Measurements from ENCODE around the gene DIO2.

DIO2 gene

DNA sequence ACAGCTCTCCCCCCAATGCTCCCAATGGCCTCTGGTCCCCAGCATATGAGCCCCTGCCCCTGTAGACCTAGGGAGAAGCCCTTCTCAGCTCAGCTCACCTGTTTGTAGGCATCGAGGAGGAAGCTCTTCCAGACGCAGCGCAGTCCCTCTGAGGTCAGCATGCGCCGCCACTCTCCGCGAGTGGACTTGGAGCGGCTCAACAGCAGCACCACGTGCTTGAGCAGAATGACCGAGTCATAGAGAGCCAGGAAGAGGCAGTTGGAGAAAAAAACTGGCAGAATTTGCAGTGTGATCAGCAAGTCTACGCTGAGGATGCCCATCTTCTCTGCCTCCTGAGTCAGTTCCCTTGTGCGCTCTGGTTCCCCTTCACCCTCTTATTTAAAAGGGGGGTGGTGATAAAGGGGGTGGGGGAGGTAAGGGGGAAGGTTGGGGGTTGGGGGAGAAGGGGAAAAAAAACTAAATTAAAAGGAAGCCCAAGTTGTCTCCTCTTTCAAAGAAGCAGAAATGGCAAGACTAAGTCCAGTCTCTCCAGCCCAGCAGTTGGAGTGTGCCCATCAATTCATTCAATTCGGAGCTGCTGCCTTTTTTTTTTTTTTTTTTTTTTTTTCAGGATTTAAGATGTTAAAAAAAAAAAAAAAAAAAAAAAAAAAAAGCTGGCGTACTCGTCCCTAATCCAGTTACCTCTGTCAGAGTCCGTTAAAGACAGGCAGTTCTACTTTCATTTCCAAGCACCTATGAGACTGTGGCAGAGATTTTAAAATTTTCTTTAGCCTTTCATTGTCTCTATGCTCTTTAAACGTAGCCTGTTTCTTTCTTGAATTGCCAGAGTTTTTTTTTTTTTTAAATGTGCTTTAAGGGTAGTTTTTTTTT, at the start of gene DIO2:
Gene DIO2, minus strand, starts transcription at position 352 of the 870 bp plus-strand sequence. Its CDS starts 32 bp downstream, at position 320.
- no peak for TF ChIP-seq NFRKB (IDR thresholded peaks at IDR 0.05)
- ChIA-PET CTCF (interaction anchor here (0.5 kb wide), 2 partner anchors 10 to 33 kb away, joined by 3 read pairs; no protein-coding TSS in a partner anchor), POLR2A (no interaction called here)
- no peak for DNase-seq (ENCODE audit: extremely low spot score)

DNA sequence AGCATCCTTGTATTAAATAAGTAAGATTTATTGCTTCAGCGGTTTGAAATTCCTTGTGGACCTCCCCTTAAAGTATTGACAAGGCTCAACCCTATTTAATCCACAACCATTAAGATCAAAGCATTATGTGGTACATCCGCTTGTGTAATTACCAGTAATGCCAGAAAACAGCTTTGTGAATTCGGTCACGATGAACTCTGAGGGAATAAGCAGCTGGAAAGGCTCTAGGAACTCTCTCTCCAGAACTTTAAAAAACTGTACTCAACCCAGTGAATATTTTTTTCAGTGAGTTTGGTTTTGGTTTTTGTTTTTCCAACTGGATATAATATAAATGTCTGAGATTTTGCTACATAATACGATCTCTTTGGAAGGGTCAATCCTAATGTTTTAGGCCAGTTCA, 49.3 kb upstream of the DIO2 start:
- POLR2A ChIA-PET: no interaction called here
- CTCF ChIA-PET: no interaction called here
- TF ChIP-seq FOXM1 (IDR thresholded peaks at IDR 0.05; ENCODE audit: borderline replicate concordance) (no peak), ELF4 (IDR thresholded peaks at IDR 0.05) (no peak), LEF1 (IDR thresholded peaks at IDR 0.05; ENCODE audit: borderline replicate concordance) (no peak), ZNF384 (IDR thresholded peaks at IDR 0.05) (no peak), HDGF (IDR thresholded peaks at IDR 0.05; ENCODE audit: borderline replicate concordance) (no peak), FOXK2 (IDR thresholded peaks at IDR 0.05) (no peak), NFRKB (IDR thresholded peaks at IDR 0.05) (no peak), ARNT (IDR thresholded peaks at IDR 0.05) (no peak), FOXA1 (IDR thresholded peaks at IDR 0.05) (no peak), TARDBP (IDR thresholded peaks at IDR 0.05) (no peak), CTBP1 (IDR thresholded peaks at IDR 0.05; ENCODE audit: borderline replicate concordance) (no peak), SUZ12 (IDR thresholded peaks at IDR 0.05) (no peak), SP1 (IDR thresholded peaks at IDR 0.05) (no peak), L3MBTL2 (conservative IDR thresholded peaks at IDR 0.05) (no peak), BHLHE40 (IDR thresholded peaks at IDR 0.05; ENCODE audit: borderline replicate concordance) (no peak)
- TF ChIP-seq, protein P1, sequence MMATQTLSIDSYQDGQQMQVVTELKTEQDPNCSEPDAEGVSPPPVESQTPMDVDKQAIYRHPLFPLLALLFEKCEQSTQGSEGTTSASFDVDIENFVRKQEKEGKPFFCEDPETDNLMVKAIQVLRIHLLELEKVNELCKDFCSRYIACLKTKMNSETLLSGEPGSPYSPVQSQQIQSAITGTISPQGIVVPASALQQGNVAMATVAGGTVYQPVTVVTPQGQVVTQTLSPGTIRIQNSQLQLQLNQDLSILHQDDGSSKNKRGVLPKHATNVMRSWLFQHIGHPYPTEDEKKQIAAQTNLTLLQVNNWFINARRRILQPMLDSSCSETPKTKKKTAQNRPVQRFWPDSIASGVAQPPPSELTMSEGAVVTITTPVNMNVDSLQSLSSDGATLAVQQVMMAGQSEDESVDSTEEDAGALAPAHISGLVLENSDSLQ (IDR thresholded peaks at IDR 0.05): no peak
- no peak for DNase-seq (ENCODE audit: extremely low spot score)

DNA sequence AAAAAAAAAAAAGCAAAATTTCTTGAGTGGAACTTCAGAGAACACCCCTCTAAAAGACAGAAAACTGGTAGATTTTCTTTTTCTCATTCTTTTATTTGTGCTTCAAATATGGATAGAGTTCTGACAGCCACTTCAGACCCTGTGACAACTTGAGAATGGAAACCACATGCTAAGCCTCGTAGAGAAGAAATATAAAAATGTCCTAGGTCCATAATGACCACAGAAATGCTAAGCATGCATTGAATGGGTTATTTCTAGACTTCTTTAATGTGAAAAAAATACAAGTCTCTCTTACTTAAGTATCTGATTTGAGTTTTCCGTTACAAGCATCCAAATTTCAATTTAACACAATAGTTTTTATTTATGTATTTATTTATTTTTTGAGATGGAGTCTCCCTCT, 28.3 kb upstream of the DIO2 start:
- no peak for DNase-seq (ENCODE audit: extremely low spot score)
- CTCF ChIA-PET: no interaction called here
- POLR2A ChIA-PET: no interaction called here
- TF ChIP-seq, protein P1 (IDR thresholded peaks at IDR 0.05): no peak
- no peak for TF ChIP-seq HDGF (IDR thresholded peaks at IDR 0.05; ENCODE audit: borderline replicate concordance)
- no peak for TF ChIP-seq SP1 (IDR thresholded peaks at IDR 0.05)
- no peak for TF ChIP-seq FOXA1 (IDR thresholded peaks at IDR 0.05)
- TF ChIP-seq ARNT (IDR thresholded peaks at IDR 0.05): no peak
- TF ChIP-seq NFRKB (IDR thresholded peaks at IDR 0.05): no peak
- no peak for TF ChIP-seq FOXM1 (IDR thresholded peaks at IDR 0.05; ENCODE audit: borderline replicate concordance)
- TF ChIP-seq FOXK2 (IDR thresholded peaks at IDR 0.05): no peak
- TF ChIP-seq ZNF384 (IDR thresholded peaks at IDR 0.05): no peak
- no peak for TF ChIP-seq TARDBP (IDR thresholded peaks at IDR 0.05)
- TF ChIP-seq SUZ12 (IDR thresholded peaks at IDR 0.05): no peak
- no peak for TF ChIP-seq L3MBTL2 (conservative IDR thresholded peaks at IDR 0.05)
- no peak for TF ChIP-seq ELF4 (IDR thresholded peaks at IDR 0.05)
- no peak for TF ChIP-seq BHLHE40 (IDR thresholded peaks at IDR 0.05; ENCODE audit: borderline replicate concordance)
- no peak for TF ChIP-seq LEF1 (IDR thresholded peaks at IDR 0.05; ENCODE audit: borderline replicate concordance)
- TF ChIP-seq CTBP1 (IDR thresholded peaks at IDR 0.05; ENCODE audit: borderline replicate concordance): no peak

DNA sequence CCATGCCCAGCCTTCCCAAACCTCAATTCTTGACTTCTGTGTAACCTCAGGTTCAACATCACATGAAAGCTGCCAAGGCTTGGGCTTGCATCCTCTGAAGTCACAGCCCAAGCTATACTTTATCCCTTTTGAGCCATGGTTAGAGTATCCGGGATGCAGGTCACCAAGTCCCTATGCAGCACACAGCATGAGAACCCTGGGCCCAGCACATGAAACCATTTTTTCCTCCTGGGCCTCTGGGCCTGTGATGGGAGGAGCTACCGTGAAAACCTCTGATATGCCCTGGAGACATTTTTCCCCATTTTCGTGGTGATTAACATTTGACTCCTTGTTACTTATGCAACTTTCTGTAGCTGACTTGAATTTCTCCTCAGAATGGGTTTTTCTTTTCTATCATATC, 25.8 kb upstream of the DIO2 start:
- ChIA-PET POLR2A (no interaction called here), CTCF (no interaction called here)
- TF ChIP-seq ARNT (IDR thresholded peaks at IDR 0.05) (no peak), SP1 (IDR thresholded peaks at IDR 0.05) (no peak), LEF1 (IDR thresholded peaks at IDR 0.05; ENCODE audit: borderline replicate concordance) (no peak), TARDBP (IDR thresholded peaks at IDR 0.05) (no peak), FOXK2 (IDR thresholded peaks at IDR 0.05) (no peak), CTBP1 (IDR thresholded peaks at IDR 0.05; ENCODE audit: borderline replicate concordance) (no peak), FOXM1 (IDR thresholded peaks at IDR 0.05; ENCODE audit: borderline replicate concordance) (no peak)
- no peak for DNase-seq (ENCODE audit: extremely low spot score)

DNA sequence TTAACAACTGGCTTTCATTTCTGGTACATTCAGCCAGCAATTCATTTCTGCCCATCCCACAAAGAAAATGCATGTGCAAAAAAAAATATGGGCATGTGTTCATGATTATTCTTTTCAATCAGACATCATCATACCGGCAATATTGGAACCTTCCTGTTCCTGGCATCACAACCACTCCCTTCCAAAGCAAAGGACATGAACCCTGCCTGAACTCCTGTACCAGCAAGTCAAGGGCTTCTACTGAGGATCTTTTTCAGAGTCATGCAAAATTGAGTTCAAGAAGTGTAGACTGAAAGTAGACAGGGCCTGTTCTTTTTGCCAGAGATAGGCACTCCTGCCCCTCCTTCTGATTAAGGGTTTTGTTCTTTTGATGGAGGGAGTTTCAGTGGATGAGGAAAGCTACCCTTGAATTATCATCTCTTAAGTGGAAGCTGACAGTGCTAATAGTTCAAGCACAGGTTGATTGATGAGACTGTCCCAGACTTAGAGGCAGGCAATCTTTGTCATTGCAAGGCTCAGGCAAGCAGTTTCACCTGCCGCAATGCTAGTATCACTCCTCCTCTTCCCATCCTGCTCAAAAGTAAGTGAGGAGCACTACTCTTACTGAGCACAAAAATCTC, 22.3 kb upstream of the DIO2 start:
- ChIA-PET CTCF (no interaction called here), POLR2A (no interaction called here)
- TF ChIP-seq FOXA1 (IDR thresholded peaks at IDR 0.05): no peak
- TF ChIP-seq, protein P1 (IDR thresholded peaks at IDR 0.05): no peak
- TF ChIP-seq TARDBP (IDR thresholded peaks at IDR 0.05): no peak
- no peak for TF ChIP-seq CTBP1 (IDR thresholded peaks at IDR 0.05; ENCODE audit: borderline replicate concordance)
- TF ChIP-seq LEF1 (IDR thresholded peaks at IDR 0.05; ENCODE audit: borderline replicate concordance): no peak
- no peak for TF ChIP-seq FOXM1 (IDR thresholded peaks at IDR 0.05; ENCODE audit: borderline replicate concordance)
- TF ChIP-seq ZNF384 (IDR thresholded peaks at IDR 0.05): no peak
- TF ChIP-seq FOXK2 (IDR thresholded peaks at IDR 0.05): no peak
- no peak for TF ChIP-seq ELF4 (IDR thresholded peaks at IDR 0.05)
- TF ChIP-seq NFRKB (IDR thresholded peaks at IDR 0.05): no peak
- TF ChIP-seq ARNT (IDR thresholded peaks at IDR 0.05): no peak
- TF ChIP-seq L3MBTL2 (conservative IDR thresholded peaks at IDR 0.05): no peak
- no peak for TF ChIP-seq SP1 (IDR thresholded peaks at IDR 0.05)
- TF ChIP-seq HDGF (IDR thresholded peaks at IDR 0.05; ENCODE audit: borderline replicate concordance): no peak
- TF ChIP-seq BHLHE40 (IDR thresholded peaks at IDR 0.05; ENCODE audit: borderline replicate concordance): no peak
- TF ChIP-seq SUZ12 (IDR thresholded peaks at IDR 0.05): no peak
- DNase-seq (ENCODE audit: extremely low spot score): no peak

DNA sequence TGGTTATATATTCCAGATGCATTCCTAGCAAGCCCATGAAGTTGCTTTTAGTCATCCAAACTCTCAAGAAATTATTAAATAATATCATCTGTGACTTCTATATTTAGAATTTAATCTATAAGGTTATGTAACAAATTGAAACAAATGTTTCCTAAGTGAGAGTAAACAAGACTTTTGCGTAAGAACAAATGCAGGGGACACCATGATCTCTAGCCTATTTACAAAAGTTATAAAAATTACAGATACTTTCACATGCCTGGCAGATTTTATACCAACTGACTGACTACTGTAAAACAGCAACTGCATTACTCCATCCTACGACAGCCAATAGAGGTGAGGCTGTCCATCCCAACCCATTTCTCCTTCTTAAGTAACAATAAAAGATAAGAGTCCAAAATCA, 20.4 kb upstream of the DIO2 start:
- CTCF ChIA-PET: no interaction called here
- TF ChIP-seq FOXM1 (IDR thresholded peaks at IDR 0.05; ENCODE audit: borderline replicate concordance) (no peak), TARDBP (IDR thresholded peaks at IDR 0.05) (no peak), NFRKB (IDR thresholded peaks at IDR 0.05) (no peak), LEF1 (IDR thresholded peaks at IDR 0.05; ENCODE audit: borderline replicate concordance) (no peak), CTBP1 (IDR thresholded peaks at IDR 0.05; ENCODE audit: borderline replicate concordance) (no peak), SP1 (IDR thresholded peaks at IDR 0.05) (no peak), BHLHE40 (IDR thresholded peaks at IDR 0.05; ENCODE audit: borderline replicate concordance) (no peak), ELF4 (IDR thresholded peaks at IDR 0.05) (no peak), FOXA1 (IDR thresholded peaks at IDR 0.05) (no peak), HDGF (IDR thresholded peaks at IDR 0.05; ENCODE audit: borderline replicate concordance) (no peak), SUZ12 (IDR thresholded peaks at IDR 0.05) (no peak), FOXK2 (IDR thresholded peaks at IDR 0.05) (no peak), ZNF384 (IDR thresholded peaks at IDR 0.05) (no peak), ARNT (IDR thresholded peaks at IDR 0.05) (no peak), L3MBTL2 (conservative IDR thresholded peaks at IDR 0.05) (no peak)
- TF ChIP-seq, protein P1 (IDR thresholded peaks at IDR 0.05): no peak
- POLR2A ChIA-PET: no interaction called here
- DNase-seq (ENCODE audit: extremely low spot score): no peak

Measured in HEK293T (cell line).